ENCODE data around the gene GAA. TPM values are rescaled to one million over a fixed set of nuclear protein-coding genes. Genes with fewer than 3 reads are reported as not detected.

The GAA gene
- total and polyA plus RNA-seq, 2 of the 8 experiments (the other 6 are each of a cell fraction or from before 2014, with no cell fraction given), result 14.8 to 30.0 TPM

- TF ChIP-seq CTCF (IDR thresholded peaks at IDR 0.05; ENCODE audit: control extremely low read depth in 1 of 3, insufficient read depth in 1 of 3, low read depth in 1 of 3, low read length in 3 of 3), result no peak
- no peak for TF ChIP-seq POU5F1 (IDR thresholded peaks at IDR 0.05; ENCODE audit: low read depth, low read length)
Observed at GRCh38 chr17:80123791-80124190, 22.4 kb downstream of the GAA start (continued).
